ENCODE results near the gene SLC13A3.

SLC13A3 gene

GRCh38 chr20:46640536-46641311 is 10.5 kb downstream of the SLC13A3 start:
- no peaks in the 10 kb centered on the region for H3K36me3 Mint-ChIP-seq
- ATAC-seq (replicated peaks), result no peak
- peaks cover 28 to 40% of the 10 kb centered on the region in 2 donors for H3K27me3 Mint-ChIP-seq
- H3K27ac Mint-ChIP-seq, result no peak overlapping the region
- H3K9me3 Mint-ChIP-seq, result no peaks in the 10 kb centered on the region
- DNase-seq, result no peak
- H3K4me1 Mint-ChIP-seq, result no peaks in the 10 kb centered on the region
- no peak overlapping the region for H3K4me3 Mint-ChIP-seq

GRCh38 chr20:46640044-46640443 is 11.2 kb downstream of the SLC13A3 start:
- no peak for DNase-seq
- no peak for ATAC-seq (replicated peaks)
- Mint-ChIP-seq H3K27me3 (peaks cover 35 to 42% of the 10 kb centered on the region in 2 donors), H3K4me1 (no peaks in the 10 kb centered on the region), H3K9me3 (no peaks in the 10 kb centered on the region), H3K4me3 (no peak overlapping the region), H3K36me3 (no peaks in the 10 kb centered on the region), H3K27ac (no peak overlapping the region)

DNA sequence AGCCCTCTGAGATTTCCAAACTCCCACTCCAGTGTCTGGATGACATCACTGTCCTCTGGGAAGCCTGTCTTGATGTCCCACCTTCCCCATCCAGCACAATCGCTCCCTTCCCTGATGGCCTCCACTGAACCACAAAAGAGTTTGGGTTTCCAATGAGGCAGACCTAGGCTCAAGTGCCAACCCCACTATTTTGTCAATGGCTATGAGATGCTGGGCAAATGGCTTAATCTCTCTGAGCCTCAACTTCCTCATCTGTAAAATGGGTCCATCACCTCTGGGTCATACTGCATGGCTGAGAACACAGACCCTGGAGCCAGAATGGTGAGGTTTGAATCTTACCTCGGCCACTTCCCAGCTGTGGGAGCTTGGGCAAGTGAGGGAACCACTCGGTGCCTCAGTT is 11.7 kb downstream of the SLC13A3 start:
- H3K27me3 Mint-ChIP-seq, result peaks cover 40 to 45% of the 10 kb centered on the region in 2 donors
- no peak overlapping the region for H3K27ac Mint-ChIP-seq
- DNase-seq, result no peak
- H3K4me3 Mint-ChIP-seq, result no peak overlapping the region
- no peak for ATAC-seq (replicated peaks)
- H3K4me1 Mint-ChIP-seq, result no peaks in the 10 kb centered on the region
- no peaks in the 10 kb centered on the region for H3K9me3 Mint-ChIP-seq
- no peaks in the 10 kb centered on the region for H3K36me3 Mint-ChIP-seq

- Mint-ChIP-seq H3K9me3 (no peaks in the 10 kb centered on the region), H3K4me1 (no peaks in the 10 kb centered on the region), H3K27ac (no peak overlapping the region), H3K4me3 (no peak overlapping the region), H3K27me3 (peaks cover 41 to 45% of the 10 kb centered on the region in 2 donors), H3K36me3 (no peaks in the 10 kb centered on the region)
- DNase-seq (no peak), ATAC-seq (replicated peaks) (no peak)
Measured at GRCh38 chr20:46638898-46639274, 12.4 kb downstream of the SLC13A3 start.

GRCh38 chr20:46638134-46638897 is 12.9 kb downstream of the SLC13A3 start:
- no peak for ATAC-seq (replicated peaks)
- no peak overlapping the region for H3K27ac Mint-ChIP-seq
- H3K9me3 Mint-ChIP-seq, result no peaks in the 10 kb centered on the region
- H3K4me3 Mint-ChIP-seq, result no peak overlapping the region
- H3K4me1 Mint-ChIP-seq, result no peaks in the 10 kb centered on the region
- H3K36me3 Mint-ChIP-seq, result no peaks in the 10 kb centered on the region
- no peak for DNase-seq
- peaks cover 39 to 42% of the 10 kb centered on the region in 2 donors for H3K27me3 Mint-ChIP-seq

GRCh38 chr20:46637427-46638133 is 13.7 kb downstream of the SLC13A3 start:
- Mint-ChIP-seq H3K27ac (no peak overlapping the region), H3K4me3 (no peak overlapping the region), H3K27me3 (peaks cover 39 to 42% of the 10 kb centered on the region in 2 donors)

GRCh38 chr20:46637020-46637419 is 14.2 kb downstream of the SLC13A3 start:
- H3K27ac Mint-ChIP-seq, result no peak overlapping the region
- no peaks in the 10 kb centered on the region for H3K36me3 Mint-ChIP-seq
- peaks cover 38 to 40% of the 10 kb centered on the region in 2 donors for H3K27me3 Mint-ChIP-seq
- no peaks in the 10 kb centered on the region for H3K4me1 Mint-ChIP-seq
- no peak for ATAC-seq (replicated peaks)
- DNase-seq, result no peak
- no peak overlapping the region for H3K4me3 Mint-ChIP-seq
- H3K9me3 Mint-ChIP-seq, result no peaks in the 10 kb centered on the region

More at GRCh38 chr20:46637427-46638133, 13.7 kb downstream of the SLC13A3 start:
- Mint-ChIP-seq H3K36me3 (no peaks in the 10 kb centered on the region), H3K9me3 (no peaks in the 10 kb centered on the region), H3K4me1 (no peaks in the 10 kb centered on the region)
- DNase-seq (no peak), ATAC-seq (replicated peaks) (no peak)

DNA sequence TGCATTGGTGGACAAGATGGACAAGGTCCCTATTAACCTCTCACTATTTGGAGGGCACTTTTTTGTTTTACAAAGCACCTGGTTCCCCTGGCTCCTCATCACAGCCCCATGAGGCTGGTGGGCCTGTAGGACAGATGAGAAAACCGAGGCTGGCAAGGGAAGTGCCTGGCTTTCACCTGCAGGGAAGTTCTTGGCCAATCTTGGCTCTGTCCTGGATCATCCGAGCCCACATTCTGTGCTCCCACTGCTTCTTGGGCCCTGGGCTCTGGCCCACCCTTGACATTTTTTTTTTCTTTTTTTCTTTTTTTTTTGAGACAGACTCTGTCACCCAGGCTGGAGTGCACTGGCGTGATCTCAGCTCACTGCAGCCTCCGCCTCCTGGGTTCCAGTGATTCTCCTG is 14.7 kb downstream of the SLC13A3 start:
- Mint-ChIP-seq H3K4me3 (no peak overlapping the region), H3K27ac (no peak overlapping the region), H3K4me1 (no peaks in the 10 kb centered on the region), H3K27me3 (peaks cover 37 to 45% of the 10 kb centered on the region in 2 donors), H3K9me3 (no peaks in the 10 kb centered on the region), H3K36me3 (no peaks in the 10 kb centered on the region)
- DNase-seq, result no peak
- ATAC-seq (replicated peaks), result no peak

- Mint-ChIP-seq H3K36me3 (no peaks in the 10 kb centered on the region), H3K4me1 (no peaks in the 10 kb centered on the region), H3K9me3 (no peaks in the 10 kb centered on the region), H3K4me3 (no peak overlapping the region), H3K27ac (no peak overlapping the region), H3K27me3 (peaks cover 37 to 40% of the 10 kb centered on the region in 2 donors)
- no peak for ATAC-seq (replicated peaks)
- DNase-seq, result no peak
Measured at GRCh38 chr20:46635514-46636136, 15.6 kb downstream of the SLC13A3 start.

GRCh38 chr20:46634528-46634927 is 16.7 kb downstream of the SLC13A3 start:
- Mint-ChIP-seq H3K4me3 (no peak overlapping the region), H3K27ac (no peak overlapping the region), H3K27me3 (peaks cover 30 to 50% of the 10 kb centered on the region in 2 donors), H3K4me1 (no peaks in the 10 kb centered on the region), H3K9me3 (peaks cover 0 to 2% of the 10 kb centered on the region in 2 donors), H3K36me3 (no peaks in the 10 kb centered on the region)
- DNase-seq (no peak), ATAC-seq (replicated peaks) (no peak)

- ATAC-seq (replicated peaks), result no peak
- no peaks in the 10 kb centered on the region for H3K4me1 Mint-ChIP-seq
- peaks cover 22 to 53% of the 10 kb centered on the region in 2 donors for H3K27me3 Mint-ChIP-seq
- H3K4me3 Mint-ChIP-seq, result no peak overlapping the region
- DNase-seq, result no peak
- peaks cover 0 to 2% of the 10 kb centered on the region in 2 donors for H3K9me3 Mint-ChIP-seq
- no peaks in the 10 kb centered on the region for H3K36me3 Mint-ChIP-seq
- no peak overlapping the region for H3K27ac Mint-ChIP-seq
Measured at GRCh38 chr20:46631874-46632446, 19.3 kb downstream of the SLC13A3 start.

DNA sequence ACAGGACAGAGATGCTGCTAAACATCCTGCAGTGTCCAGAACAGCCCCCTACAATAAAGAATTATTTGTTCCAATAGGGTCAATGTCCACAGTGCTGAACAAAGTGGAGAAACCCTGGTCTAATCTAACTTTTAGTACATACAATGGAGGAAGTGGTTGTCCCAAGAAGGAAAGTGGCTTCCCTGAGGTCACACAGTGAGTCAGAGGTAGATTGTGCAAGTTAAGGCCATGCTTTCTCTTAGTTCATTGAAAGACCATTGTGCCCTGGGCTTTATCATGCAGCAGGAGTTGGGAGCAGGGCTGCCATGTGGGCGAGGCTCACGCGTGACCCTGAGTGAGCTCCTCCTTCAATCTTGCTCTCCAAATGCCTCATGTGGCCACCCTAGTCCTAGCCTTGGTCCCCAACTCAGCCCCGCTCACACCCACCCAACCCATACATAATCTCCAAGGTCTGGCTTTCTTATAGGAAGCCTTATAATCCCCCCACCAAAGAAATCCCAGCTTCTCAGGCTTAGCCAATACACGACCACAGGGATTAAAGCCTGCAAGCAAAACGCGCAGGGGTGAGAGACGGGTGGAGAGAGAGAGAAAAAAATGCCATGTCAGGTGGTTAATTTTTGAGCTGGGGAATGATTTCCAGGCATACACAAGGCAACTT is 19.9 kb downstream of the SLC13A3 start:
- Mint-ChIP-seq H3K4me3 (no peak overlapping the region), H3K36me3 (no peaks in the 10 kb centered on the region), H3K27me3 (peaks cover 28 to 59% of the 10 kb centered on the region in 2 donors), H3K9me3 (peaks cover 0 to 5% of the 10 kb centered on the region in 2 donors), H3K27ac (no peak overlapping the region), H3K4me1 (no peaks in the 10 kb centered on the region)
- ATAC-seq (replicated peaks) (no peak), DNase-seq (no peak)

GRCh38 chr20:46630306-46630705 is 21.0 kb downstream of the SLC13A3 start:
- H3K9me3 Mint-ChIP-seq, result peaks cover 0 to 5% of the 10 kb centered on the region in 2 donors
- no peak overlapping the region for H3K4me3 Mint-ChIP-seq
- no peak overlapping the region for H3K27ac Mint-ChIP-seq
- H3K27me3 Mint-ChIP-seq, result peaks cover 30 to 56% of the 10 kb centered on the region in 2 donors
- no peaks in the 10 kb centered on the region for H3K36me3 Mint-ChIP-seq
- ATAC-seq (replicated peaks) (no peak), DNase-seq (no peak)
- H3K4me1 Mint-ChIP-seq, result no peaks in the 10 kb centered on the region

Measured in stimulated activated naive B cell treated with anti-CD40 and anti-IgM and Interleukin-4, amounts not matched to agents 10 μg/mL and 1 μg/mL and 100 μg/mL, for 72 hours (primary cell).